Fibroblast of the aortic adventitia (primary cell): ENCODE measurements around the gene PIK3C3. TPM values are rescaled to one million over a fixed set of nuclear protein-coding genes. Genes with fewer than 3 reads are reported as not detected.

Source experiments
- DNase-seq: peaks from one replicate; pipeline ENCODE4 v3.0.0-alpha.2; 2010; ENCODE audit warnings: low read depth
- H3K4me3 ChIP-seq: 2 replicates; pipeline ENCODE4 v1.5.1; 2011; ENCODE audit warnings: low read depth, mild to moderate bottlenecking, control low read depth, low read length, moderate library complexity
- CTCF ChIP-seq: IDR thresholded peaks from 2 replicates; pipeline ENCODE4 v1.5.1; 2011; ENCODE audit warnings: mild to moderate bottlenecking, low read length, control low read depth, inconsistent platforms; ENCODE audit not compliant: insufficient read depth
- total RNA-seq: library from RNA; depleted of rRNA; stranded (reverse); fragments of >200 nt; gene quantifications from 2 replicates; pipeline ENCODE4 v1.2.3, GENCODE V29; 2012; ENCODE audit warnings: low replicate concordance

The PIK3C3 gene
- total RNA-seq, 1 donor: 51.2 TPM

- DNase-seq: peak; percentile 91
- H3K4me3 ChIP-seq: no peak overlapping the region
- peak; percentile 81 for TF ChIP-seq CTCF
Observed at GRCh38 chr18:42114310-42114943, 159.4 kb downstream of the PIK3C3 start.

GRCh38 chr18:42126586-42126985 is 171.6 kb downstream of the PIK3C3 start:
- DNase-seq: no peak
- H3K4me3 ChIP-seq: no peak overlapping the region
- TF ChIP-seq CTCF: no peak

- no peak for DNase-seq
- TF ChIP-seq CTCF: no peak
- H3K4me3 ChIP-seq: no peak overlapping the region
Observed at GRCh38 chr18:42131066-42131929, 176.3 kb downstream of the PIK3C3 start.

GRCh38 chr18:42131930-42132244 is 176.9 kb downstream of the PIK3C3 start:
- DNase-seq: no peak
- no peak for TF ChIP-seq CTCF
- H3K4me3 ChIP-seq: no peak overlapping the region
